Measurements from ENCODE around the gene PRXL2C. TPM values are rescaled to one million over a fixed set of nuclear protein-coding genes. Genes with fewer than 3 reads are reported as not detected.
A peak's percentile ranks its signal among the peaks of the same experiment; 100 is the strongest.

The PRXL2C gene
- total and polyA plus RNA-seq, 2 of the 13 experiments (the other 11 are each of a cell fraction or from before 2014, with no cell fraction given): 11.0 to 13.2 TPM

DNA sequence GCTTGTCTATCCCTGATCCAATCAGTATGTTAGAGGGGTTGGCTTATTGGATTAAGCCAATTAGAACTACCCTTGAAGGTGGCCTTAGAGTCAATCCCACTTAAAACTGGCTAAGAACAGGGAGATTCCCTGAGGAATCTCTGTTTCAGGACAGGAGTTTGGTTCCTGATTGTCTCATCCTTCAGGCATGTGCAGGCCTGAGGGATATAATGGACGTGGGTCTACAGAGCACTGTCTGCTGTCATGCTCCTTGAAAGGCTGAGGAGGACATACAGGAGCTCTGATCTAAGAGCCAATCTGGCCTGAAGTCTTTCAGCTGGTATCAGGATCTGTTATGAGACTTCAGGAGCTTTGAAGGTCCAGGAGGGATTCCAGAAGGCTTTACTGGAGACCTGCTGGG, 36.2 kb upstream of the PRXL2C start (continued):
- no peak for TF ChIP-seq CREBL2 (CRISPR knock-in tag; IDR thresholded peaks at IDR 0.05; ENCODE audit: borderline replicate concordance)

GRCh38 chr9:96688745-96689464, 33.8 kb upstream of the PRXL2C start:
- DNase-seq (ENCODE audit: low spot score) (no peak), ATAC-seq (no peak), FAIRE-seq (no peak)
- Histone ChIP-seq H3K27me3 (ENCODE audit: control insufficient read depth in 1 of 2, insufficient read depth in 2 of 2, low read length in 2 of 2) (no peaks in the 10 kb centered on the region), H3K27ac (ENCODE audit: extremely low read length, insufficient read depth, low read length) (no peak overlapping the region), H3K4me3 (replicated peaks in 1 of 3; ENCODE audit: insufficient read depth in 1 of 3, low read depth in 2 of 3, low read length in 3 of 3) (peak overlapping the region in 2 of 3 experiments; percentile 35 to 42; a peak in 2 of 6 replicates), H2AFZ (ENCODE audit: low read length) (peak overlapping the region; percentile 76), H3K9me3 (ENCODE audit: low read length) (no peaks in the 10 kb centered on the region), H3K4me1 (ENCODE audit: insufficient read depth, low read length) (peaks cover 22% of the 10 kb centered on the region), H3K36me3 (replicated peaks in 1 of 2; ENCODE audit: control insufficient read depth in 1 of 2, insufficient read depth in 2 of 2, low read length in 2 of 2) (no peaks in the 10 kb centered on the region), H3K4me2 (ENCODE audit: low read depth, low read length) (peak overlapping the region; percentile 77), H4K20me1 (ENCODE audit: insufficient read depth, low read length) (no peaks in the 10 kb centered on the region), H3K9ac (ENCODE audit: insufficient read depth, low read depth, low read length) (no peak overlapping the region), H3K79me2 (ENCODE audit: insufficient read depth, low read length) (no peaks in the 10 kb centered on the region)
- ChIA-PET CTCF (ENCODE audit: low intra/inter-chr PET ratio, low total read pairs) (no interaction called here), POLR2A (no interaction called here)
- no TSS peak for BruUV-seq (replicated peaks)
- 36% methylated on average over 8 of the region's 8 CpGs for WGBS (ENCODE audit: low lambda C conversion rate)
- in situ Hi-C loops (cut with HindIII; ENCODE audit: extremely low pct_ligation_motif_present, low pct_unique_long_range_greater_than_20kb): no loop called here
- intact Hi-C loops (cut with micrococcal nuclease; ENCODE audit: unreplicated experiment): no loop called here
- no peak for TF ChIP-seq ZNF75D (CRISPR knock-in tag; IDR thresholded peaks at IDR 0.05; ENCODE audit: borderline replicate concordance)
- TF ChIP-seq, protein P1, sequence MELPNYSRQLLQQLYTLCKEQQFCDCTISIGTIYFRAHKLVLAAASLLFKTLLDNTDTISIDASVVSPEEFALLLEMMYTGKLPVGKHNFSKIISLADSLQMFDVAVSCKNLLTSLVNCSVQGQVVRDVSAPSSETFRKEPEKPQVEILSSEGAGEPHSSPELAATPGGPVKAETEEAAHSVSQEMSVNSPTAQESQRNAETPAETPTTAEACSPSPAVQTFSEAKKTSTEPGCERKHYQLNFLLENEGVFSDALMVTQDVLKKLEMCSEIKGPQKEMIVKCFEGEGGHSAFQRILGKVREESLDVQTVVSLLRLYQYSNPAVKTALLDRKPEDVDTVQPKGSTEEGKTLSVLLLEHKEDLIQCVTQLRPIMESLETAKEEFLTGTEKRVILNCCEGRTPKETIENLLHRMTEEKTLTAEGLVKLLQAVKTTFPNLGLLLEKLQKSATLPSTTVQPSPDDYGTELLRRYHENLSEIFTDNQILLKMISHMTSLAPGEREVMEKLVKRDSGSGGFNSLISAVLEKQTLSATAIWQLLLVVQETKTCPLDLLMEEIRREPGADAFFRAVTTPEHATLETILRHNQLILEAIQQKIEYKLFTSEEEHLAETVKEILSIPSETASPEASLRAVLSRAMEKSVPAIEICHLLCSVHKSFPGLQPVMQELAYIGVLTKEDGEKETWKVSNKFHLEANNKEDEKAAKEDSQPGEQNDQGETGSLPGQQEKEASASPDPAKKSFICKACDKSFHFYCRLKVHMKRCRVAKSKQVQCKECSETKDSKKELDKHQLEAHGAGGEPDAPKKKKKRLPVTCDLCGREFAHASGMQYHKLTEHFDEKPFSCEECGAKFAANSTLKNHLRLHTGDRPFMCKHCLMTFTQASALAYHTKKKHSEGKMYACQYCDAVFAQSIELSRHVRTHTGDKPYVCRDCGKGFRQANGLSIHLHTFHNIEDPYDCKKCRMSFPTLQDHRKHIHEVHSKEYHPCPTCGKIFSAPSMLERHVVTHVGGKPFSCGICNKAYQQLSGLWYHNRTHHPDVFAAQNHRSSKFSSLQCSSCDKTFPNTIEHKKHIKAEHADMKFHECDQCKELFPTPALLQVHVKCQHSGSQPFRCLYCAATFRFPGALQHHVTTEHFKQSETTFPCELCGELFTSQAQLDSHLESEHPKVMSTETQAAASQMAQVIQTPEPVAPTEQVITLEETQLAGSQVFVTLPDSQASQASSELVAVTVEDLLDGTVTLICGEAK (IDR thresholded peaks at IDR 0.05): no peak
- TF ChIP-seq, protein P1 (CRISPR knock-in tag; IDR thresholded peaks at IDR 0.05): no peak
- no peak for TF ChIP-seq ZBTB14 (CRISPR knock-in tag; IDR thresholded peaks at IDR 0.05)
- peak; percentile 75 for TF ChIP-seq RARA (CRISPR knock-in tag; IDR thresholded peaks at IDR 0.05)
- no peak for TF ChIP-seq ZNF780A (CRISPR knock-in tag; IDR thresholded peaks at IDR 0.05)
- TF ChIP-seq SALL1 (CRISPR knock-in tag; IDR thresholded peaks at IDR 0.05): no peak
- TF ChIP-seq KLF12 (CRISPR knock-in tag; IDR thresholded peaks at IDR 0.05; ENCODE audit: borderline replicate concordance): no peak
- no peak for TF ChIP-seq HIVEP1 (CRISPR knock-in tag; IDR thresholded peaks at IDR 0.05)
- no peak for TF ChIP-seq PCBP1 (IDR thresholded peaks at IDR 0.05; ENCODE audit: borderline replicate concordance, low read depth, low read length)
- TF ChIP-seq NKX3-1 (CRISPR knock-in tag; IDR thresholded peaks at IDR 0.05): no peak
